PC-3 (cell line): ENCODE data around the gene IGFL2. TPM values are rescaled to one million over a fixed set of nuclear protein-coding genes. Genes with fewer than 3 reads are reported as not detected.

Experiments
- ATAC-seq: fragments of 200-7000 bp; cut with Tn5 transposase; 2 replicates; pipeline ENCODE4 v1.9.1; 2020; ENCODE audit warnings: mild to moderate bottlenecking, moderate library complexity
- BruUV-seq: library from RNA; stranded (reverse); fragments of 400-500 nt; replicated peaks from 2 replicates; lab custom pipeline; 2021; lab: Mats Ljungman, UMichigan
- CTCF ChIA-PET: fragments of 300-600 bp; sonication (Branson Sonifier 250); formaldehyde crosslinking; loops from one replicate; lab custom pipeline; 2022; ENCODE audit warnings: antibody characterized with exemption; lab: Charles Lee
- POLR2A ChIA-PET: fragments of 300-600 bp; sonication (Branson Sonifier 250); formaldehyde crosslinking; loops from one replicate; lab custom pipeline; 2022; ENCODE audit warnings: antibody characterized with exemption; ENCODE audit not compliant: unreplicated experiment; lab: Charles Lee
- DNase-seq: peaks from one replicate; pipeline ENCODE4 v3.0.0-alpha.2; 2015
- H2AFZ ChIP-seq: fragments of 300-600 bp; sonication (generic); 2 replicates; pipeline ENCODE4 v1.6.0; 2016; ENCODE audit warnings: antibody characterized with exemption, low read length
- H3F3A ChIP-seq: fragments of 300-600 bp; sonication (generic); one replicate; pipeline ENCODE4 v1.6.0; 2017; ENCODE audit warnings: antibody characterized with exemption, low read length, control low read depth, mild to moderate bottlenecking; ENCODE audit not compliant: unreplicated experiment
- H3K27ac ChIP-seq: fragments of 300-600 bp; sonication (generic); 2 replicates; pipeline ENCODE4 v1.5.1; 2016; ENCODE audit warnings: mild to moderate bottlenecking, low read length
- H3K27me3 ChIP-seq: fragments of 300-600 bp; sonication (generic); 2 replicates; pipeline ENCODE4 v1.6.1; 2016; ENCODE audit warnings: low read length, mixed read lengths
- H3K36me3 ChIP-seq: fragments of 300-600 bp; sonication (generic); 2 replicates; pipeline ENCODE4 v1.6.1; 2016; ENCODE audit warnings: low read depth, mixed run types, low read length, mixed read lengths
- H3K4me1 ChIP-seq: fragments of 300-600 bp; sonication (generic); 2 replicates; pipeline ENCODE4 v1.5.1; 2016; ENCODE audit warnings: low read length; ENCODE audit not compliant: insufficient read depth
- H3K4me2 ChIP-seq: fragments of 300-600 bp; sonication (generic); 2 replicates; pipeline ENCODE4 v1.6.0; 2016; ENCODE audit warnings: low read length
- H3K4me3 ChIP-seq: fragments of 300-600 bp; sonication (generic); 2 replicates; pipeline ENCODE4 v1.5.1; 2016; ENCODE audit warnings: mild to moderate bottlenecking, low read length, mixed read lengths
- H3K79me2 ChIP-seq: fragments of 300-600 bp; sonication (generic); 2 replicates; pipeline ENCODE4 v1.6.1; 2017; ENCODE audit warnings: low read length, mixed read lengths
- H3K9ac ChIP-seq: fragments of 300-600 bp; sonication (generic); 2 replicates; pipeline ENCODE4 v1.6.0; 2016; ENCODE audit warnings: mild to moderate bottlenecking, low read length
- H3K9me2 ChIP-seq: fragments of 300-600 bp; sonication (generic); replicated peaks from 2 replicates; pipeline ENCODE4 v1.6.1; 2016; ENCODE audit warnings: mixed run types, low read length, mixed read lengths
- H3K9me3 ChIP-seq: fragments of 300-600 bp; sonication (generic); 2 replicates; pipeline ENCODE4 v1.6.1; 2016; ENCODE audit warnings: low read length, mixed read lengths
- H4K20me1 ChIP-seq: fragments of 300-600 bp; sonication (generic); 2 replicates; pipeline ENCODE4 v1.6.1; 2016; ENCODE audit warnings: low read length, mixed read lengths
- EZH2 ChIP-seq: fragments of 300-600 bp; sonication (generic); IDR thresholded peaks from one replicate; pipeline ENCODE4 v1.6.1; 2017; ENCODE audit warnings: antibody characterized with exemption, mild to moderate bottlenecking, low read length; ENCODE audit not compliant: unreplicated experiment
- EZH2phosphoT487 ChIP-seq: fragments of 300-600 bp; sonication (generic); IDR thresholded peaks from 2 replicates; pipeline ENCODE4 v1.6.1; 2018; ENCODE audit warnings: mild to moderate bottlenecking, antibody characterized with exemption, low read length, borderline replicate concordance
- intact Hi-C: fragments of 100-400 bp; cut with micrococcal nuclease; formaldehyde crosslinking; loops from 2 replicates; pipeline ENCODE4 v1.9.0; 2023
- total RNA-seq: library from RNA; depleted of rRNA; stranded (reverse); fragments of >200 nt; gene quantifications from 2 replicates; pipeline ENCODE4 v1.2.3, GENCODE V29; 2014
- TF ChIP-seq, protein P1 (sequence below): fragments of 300-600 bp; sonication (generic); conservative IDR thresholded peaks from 2 replicates; pipeline ENCODE4 v1.5.1; 2017; ENCODE audit warnings: antibody characterized with exemption, low read depth, mild to moderate bottlenecking, low read length

Gene IGFL2
- total RNA-seq, 1 experiment from 2014 or later = not detected

DNA sequence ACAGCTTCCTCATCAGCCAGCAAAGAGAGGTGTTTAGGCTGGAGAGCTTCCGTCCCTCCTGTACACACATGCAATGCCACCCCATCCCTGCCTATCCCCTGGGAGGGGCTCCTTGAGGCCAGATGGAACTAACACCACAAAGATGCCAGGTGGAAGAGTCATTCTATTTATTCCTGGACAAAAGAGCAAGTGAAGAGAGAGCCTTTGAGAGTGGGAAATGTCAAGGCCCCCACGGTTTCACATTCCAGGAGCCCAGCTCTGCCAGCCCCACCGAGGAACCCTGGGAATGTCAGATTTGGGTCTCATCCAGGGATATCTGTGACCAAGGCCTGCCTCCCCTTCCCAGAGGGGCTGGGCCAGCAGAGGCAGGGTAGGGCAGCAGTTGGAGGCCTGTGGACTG lies 50.7 kb downstream of the IGFL2 start:
- H3F3A ChIP-seq = no peaks in the 10 kb centered on the region
- no peaks in the 10 kb centered on the region for H3K9me3 ChIP-seq
- ATAC-seq = no peak
- no peaks in the 10 kb centered on the region for H3K79me2 ChIP-seq
- TF ChIP-seq, protein P1, sequence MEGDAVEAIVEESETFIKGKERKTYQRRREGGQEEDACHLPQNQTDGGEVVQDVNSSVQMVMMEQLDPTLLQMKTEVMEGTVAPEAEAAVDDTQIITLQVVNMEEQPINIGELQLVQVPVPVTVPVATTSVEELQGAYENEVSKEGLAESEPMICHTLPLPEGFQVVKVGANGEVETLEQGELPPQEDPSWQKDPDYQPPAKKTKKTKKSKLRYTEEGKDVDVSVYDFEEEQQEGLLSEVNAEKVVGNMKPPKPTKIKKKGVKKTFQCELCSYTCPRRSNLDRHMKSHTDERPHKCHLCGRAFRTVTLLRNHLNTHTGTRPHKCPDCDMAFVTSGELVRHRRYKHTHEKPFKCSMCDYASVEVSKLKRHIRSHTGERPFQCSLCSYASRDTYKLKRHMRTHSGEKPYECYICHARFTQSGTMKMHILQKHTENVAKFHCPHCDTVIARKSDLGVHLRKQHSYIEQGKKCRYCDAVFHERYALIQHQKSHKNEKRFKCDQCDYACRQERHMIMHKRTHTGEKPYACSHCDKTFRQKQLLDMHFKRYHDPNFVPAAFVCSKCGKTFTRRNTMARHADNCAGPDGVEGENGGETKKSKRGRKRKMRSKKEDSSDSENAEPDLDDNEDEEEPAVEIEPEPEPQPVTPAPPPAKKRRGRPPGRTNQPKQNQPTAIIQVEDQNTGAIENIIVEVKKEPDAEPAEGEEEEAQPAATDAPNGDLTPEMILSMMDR = no peak
- no peak for TF ChIP-seq EZH2
- TF ChIP-seq EZH2phosphoT487 = no peak
- DNase-seq = no peak
- no peaks in the 10 kb centered on the region for H3K27me3 ChIP-seq
- H3K9me2 ChIP-seq = no peaks in the 10 kb centered on the region
- peaks cover under 1% of the 10 kb centered on the region; the same call in 1 of the 2 replicates for H3K4me1 ChIP-seq
- no peak overlapping the region for H3K9ac ChIP-seq
- H4K20me1 ChIP-seq = no peaks in the 10 kb centered on the region
- intact Hi-C loops = no loop called here
- no TSS peak for BruUV-seq
- no peak overlapping the region for H3K27ac ChIP-seq
- ChIA-PET CTCF (no interaction called here), POLR2A (no interaction called here)
- no peaks in the 10 kb centered on the region for H3K36me3 ChIP-seq
- no peak overlapping the region for H3K4me3 ChIP-seq
- no peak overlapping the region for H3K4me2 ChIP-seq
- no peak overlapping the region for H2AFZ ChIP-seq

DNA sequence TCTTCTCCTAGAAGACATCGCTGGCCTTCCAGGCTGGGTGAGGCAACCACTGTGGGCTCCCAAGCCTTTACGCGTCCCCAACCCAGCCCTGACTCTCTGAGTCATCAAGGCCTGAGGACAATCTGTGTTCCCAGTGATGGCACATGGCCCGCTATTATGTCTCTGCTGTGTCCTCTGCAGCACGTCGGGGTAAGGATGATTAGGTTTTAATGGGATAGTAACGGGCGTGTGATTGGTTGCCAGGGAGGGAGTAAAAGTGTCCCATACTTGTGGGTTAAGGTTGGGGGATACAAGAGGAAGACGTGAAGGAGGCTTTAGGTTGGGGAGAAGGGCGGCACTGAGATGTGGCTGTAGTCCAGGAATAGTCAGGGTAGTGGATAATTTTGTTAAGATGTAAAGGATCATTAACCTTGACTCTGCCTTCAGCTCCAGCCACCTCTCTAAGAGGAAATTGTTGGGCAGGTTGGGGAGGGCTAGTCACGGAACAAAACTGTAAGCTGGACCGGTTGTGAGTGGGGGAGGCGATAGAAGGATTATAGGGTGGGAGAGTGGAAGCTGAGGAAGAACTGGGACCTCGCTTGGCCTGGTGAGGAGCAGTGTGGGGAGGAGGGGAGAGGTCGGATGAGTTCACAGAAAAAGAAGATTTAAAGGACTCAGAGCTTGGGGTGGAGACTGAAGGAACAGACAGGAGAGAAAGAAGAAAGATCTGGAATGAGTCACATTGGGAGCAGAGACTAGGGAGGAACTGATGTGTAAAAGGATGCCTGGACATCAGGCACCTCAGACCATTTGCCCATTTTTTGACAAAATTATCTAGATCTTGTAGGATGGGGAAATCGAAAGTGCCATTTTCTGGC lies 53.6 kb downstream of the IGFL2 start:
- H3K9me2 ChIP-seq = no peaks in the 10 kb centered on the region
- H3K27me3 ChIP-seq = no peaks in the 10 kb centered on the region
- no peaks in the 10 kb centered on the region for H3K79me2 ChIP-seq
- no peak overlapping the region for H3K27ac ChIP-seq
- H2AFZ ChIP-seq = no peak overlapping the region
- no TSS peak for BruUV-seq
- no peaks in the 10 kb centered on the region for H4K20me1 ChIP-seq
- H3K9me3 ChIP-seq = no peaks in the 10 kb centered on the region
- no peak overlapping the region for H3K9ac ChIP-seq
- DNase-seq (peak; percentile 17), ATAC-seq (no peak)
- H3K4me1 ChIP-seq = no peaks in the 10 kb centered on the region
- ChIA-PET CTCF (no interaction called here), POLR2A (no interaction called here)
- H3K4me3 ChIP-seq = no peak overlapping the region
- no peaks in the 10 kb centered on the region for H3F3A ChIP-seq
- intact Hi-C loops = no loop called here
- no peaks in the 10 kb centered on the region for H3K36me3 ChIP-seq
- TF ChIP-seq EZH2 (no peak), EZH2phosphoT487 (no peak)
- TF ChIP-seq, protein P1 = no peak
- H3K4me2 ChIP-seq = no peak overlapping the region

DNA sequence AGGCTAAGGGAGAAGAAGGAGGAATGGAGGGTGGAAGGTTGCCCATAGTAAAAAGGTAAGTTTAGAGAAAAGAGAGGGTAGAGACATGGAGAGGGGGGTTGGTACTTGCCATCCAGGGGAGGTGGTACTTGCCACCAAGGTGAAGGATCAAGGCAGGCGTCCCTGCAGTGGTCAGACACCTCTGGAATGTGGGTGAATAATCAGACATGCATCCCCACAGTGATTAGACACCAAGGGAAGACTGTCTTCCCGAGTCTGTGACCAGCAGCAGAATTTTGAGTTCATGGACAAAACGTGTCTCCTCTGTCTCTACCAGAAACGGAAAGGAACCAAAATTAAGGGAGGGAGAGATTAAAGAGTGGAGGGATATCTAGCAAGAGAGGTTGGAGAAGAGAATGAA lies 54.4 kb downstream of the IGFL2 start:
- no peaks in the 10 kb centered on the region for H3F3A ChIP-seq
- no peaks in the 10 kb centered on the region for H3K27me3 ChIP-seq
- H3K36me3 ChIP-seq = no peaks in the 10 kb centered on the region
- no peak overlapping the region for H3K4me2 ChIP-seq
- no peaks in the 10 kb centered on the region for H3K9me2 ChIP-seq
- no peak for DNase-seq
- H3K27ac ChIP-seq = no peak overlapping the region
- no peaks in the 10 kb centered on the region for H3K79me2 ChIP-seq
- intact Hi-C loops = no loop called here
- CTCF ChIA-PET = no interaction called here
- POLR2A ChIA-PET = no interaction called here
- H3K4me1 ChIP-seq = no peaks in the 10 kb centered on the region
- H4K20me1 ChIP-seq = no peaks in the 10 kb centered on the region
- TSS peak; percentile 69 for BruUV-seq
- ATAC-seq = no peak
- H3K9me3 ChIP-seq = no peaks in the 10 kb centered on the region
- no peak overlapping the region for H2AFZ ChIP-seq
- TF ChIP-seq EZH2phosphoT487 = no peak
- TF ChIP-seq, protein P1 = no peak
- TF ChIP-seq EZH2 = no peak
- no peak overlapping the region for H3K4me3 ChIP-seq
- H3K9ac ChIP-seq = no peak overlapping the region
